GM18909 (cell line): ENCODE data around the gene DGAT2.

Experiments
- ATAC-seq: cut with Tn5 transposase; IDR thresholded peaks from one replicate; pipeline ENCODE4 v1.9.1; 2021; ENCODE audit warnings: mild to moderate bottlenecking; ENCODE audit not compliant: unreplicated experiment, poor library complexity

DGAT2 gene

GRCh38 chr11:75816561-75817239, 48.1 kb downstream of the DGAT2 start:
- ATAC-seq = no peak

GRCh38 chr11:75820645-75821044, 52.1 kb downstream of the DGAT2 start:
- no peak for ATAC-seq

GRCh38 chr11:75821202-75821601, 52.6 kb downstream of the DGAT2 start:
- no peak for ATAC-seq

GRCh38 chr11:75822541-75822940, 54.0 kb downstream of the DGAT2 start:
- ATAC-seq = no peak

GRCh38 chr11:75823415-75823814, 54.8 kb downstream of the DGAT2 start:
- ATAC-seq = no peak

GRCh38 chr11:75823946-75824345, 55.4 kb downstream of the DGAT2 start:
- no peak for ATAC-seq

- no peak for ATAC-seq
Measured at GRCh38 chr11:75826461-75827230, 58.1 kb downstream of the DGAT2 start.

- no peak for ATAC-seq
Measured at GRCh38 chr11:75827562-75827961, 59.0 kb downstream of the DGAT2 start.

- no peak for ATAC-seq
Measured at GRCh38 chr11:75831915-75832502, 63.4 kb downstream of the DGAT2 start.

GRCh38 chr11:75834728-75835127, 66.2 kb downstream of the DGAT2 start:
- no peak for ATAC-seq

GRCh38 chr11:75836417-75836816, 67.8 kb downstream of the DGAT2 start:
- ATAC-seq = no peak

GRCh38 chr11:75839851-75840250, 71.3 kb downstream of the DGAT2 start:
- ATAC-seq = no peak

GRCh38 chr11:75840522-75840921, 71.9 kb downstream of the DGAT2 start:
- no peak for ATAC-seq

- no peak for ATAC-seq
Measured at GRCh38 chr11:75841739-75842138, 73.2 kb downstream of the DGAT2 start.

GRCh38 chr11:75845324-75845723, 76.7 kb downstream of the DGAT2 start:
- ATAC-seq = no peak

- ATAC-seq = no peak
Measured at GRCh38 chr11:75849894-75850293, 81.3 kb downstream of the DGAT2 start.

- no peak for ATAC-seq
Measured at GRCh38 chr11:75850787-75851186, 82.2 kb downstream of the DGAT2 start.
